Neutrophil (primary cell): ENCODE measurements around the gene SCGB1D1.

Source experiments
- H3K27ac ChIP-seq: fragments of 200-600 bp; sonication (generic); 2 replicates; pipeline ENCODE4 v1.5.1; 2016; ENCODE audit warnings: mild to moderate bottlenecking, moderate library complexity
- H3K27me3 ChIP-seq: fragments of 200-600 bp; sonication (generic); 2 replicates; pipeline ENCODE4 v1.6.0; 2016; ENCODE audit warnings: mild to moderate bottlenecking
- H3K36me3 ChIP-seq: fragments of 200-600 bp; sonication (generic); 2 replicates; pipeline ENCODE4 v1.5.1; 2017
- H3K4me1 ChIP-seq, 2 experiments: fragments of 200-600 bp in 1 of 2; sonication (generic) in 1 of 2; 1 replicate in 1 of 2; 2 replicates in 1 of 2; pipeline versions ENCODE4 v1.5.1 to v1.6.1; 2013 to 2016; ENCODE audit warnings: low read depth in 1 of 2, low read length in 1 of 2, mild to moderate bottlenecking in 1 of 2, moderate library complexity in 1 of 2; ENCODE audit not compliant: control insufficient read depth in 1 of 2, insufficient read depth in 1 of 2
- H3K4me3 ChIP-seq, 2 experiments: fragments of 200-600 bp in 1 of 2; sonication (generic) in 1 of 2; 1 replicate in 1 of 2; 2 replicates in 1 of 2; pipeline ENCODE4 v1.5.1; 2013 to 2016; ENCODE audit warnings: low read depth in 1 of 2, low read length in 1 of 2, mild to moderate bottlenecking in 1 of 2, moderate library complexity in 1 of 2
- H3K9me3 ChIP-seq: fragments of 200-600 bp; sonication (generic); 2 replicates; pipeline ENCODE4 v1.5.1; 2016
- TF ChIP-seq, protein P1 (sequence below): fragments of 200-600 bp; sonication (generic); IDR thresholded peaks from 2 replicates; pipeline ENCODE4 v1.5.1; 2016; ENCODE audit warnings: antibody characterized with exemption

Gene SCGB1D1

DNA sequence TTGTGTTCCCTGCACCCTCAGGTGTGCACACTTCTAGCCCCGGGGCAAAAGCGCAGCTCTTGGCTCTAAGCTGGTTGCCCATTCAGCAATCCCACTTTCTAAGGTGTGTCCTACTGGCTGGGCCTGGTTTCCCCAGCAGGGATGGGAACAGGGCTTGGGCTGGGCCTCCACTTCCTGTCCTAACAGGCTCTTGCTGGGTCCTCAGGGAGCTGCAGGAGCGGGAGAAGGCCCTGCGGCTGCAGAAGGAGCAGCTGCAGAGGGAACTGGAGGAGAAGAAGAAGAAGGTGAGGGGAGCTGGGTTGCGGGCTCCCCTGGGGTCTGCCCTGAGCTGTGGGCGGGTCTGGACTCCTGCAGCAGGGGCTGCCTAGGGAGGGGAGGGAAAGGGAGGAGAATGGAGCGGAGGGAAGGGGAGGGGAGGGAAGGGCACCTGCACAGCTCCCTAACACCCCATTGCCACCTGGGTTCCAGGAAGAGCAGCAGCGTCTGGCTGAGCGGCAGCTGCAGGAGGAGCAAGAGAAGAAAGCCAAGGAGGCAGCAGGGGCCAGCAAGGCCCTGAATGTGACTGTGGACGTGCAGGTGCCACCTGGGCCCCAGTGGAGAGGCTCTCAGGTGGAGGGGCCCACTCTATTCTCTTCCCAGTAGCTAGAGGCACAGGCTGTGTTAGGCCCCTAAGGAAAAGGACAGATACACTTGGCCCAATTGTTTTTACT is 41.6 kb upstream of the SCGB1D1 start:
- Histone ChIP-seq H3K27ac (no peak overlapping the region), H3K36me3 (peaks cover 98% of the 10 kb centered on the region), H3K9me3 (no peaks in the 10 kb centered on the region), H3K4me1 (no peaks in the 10 kb centered on the region), H3K4me3 (no peak overlapping the region), H3K27me3 (no peaks in the 10 kb centered on the region)
- TF ChIP-seq, protein P1, sequence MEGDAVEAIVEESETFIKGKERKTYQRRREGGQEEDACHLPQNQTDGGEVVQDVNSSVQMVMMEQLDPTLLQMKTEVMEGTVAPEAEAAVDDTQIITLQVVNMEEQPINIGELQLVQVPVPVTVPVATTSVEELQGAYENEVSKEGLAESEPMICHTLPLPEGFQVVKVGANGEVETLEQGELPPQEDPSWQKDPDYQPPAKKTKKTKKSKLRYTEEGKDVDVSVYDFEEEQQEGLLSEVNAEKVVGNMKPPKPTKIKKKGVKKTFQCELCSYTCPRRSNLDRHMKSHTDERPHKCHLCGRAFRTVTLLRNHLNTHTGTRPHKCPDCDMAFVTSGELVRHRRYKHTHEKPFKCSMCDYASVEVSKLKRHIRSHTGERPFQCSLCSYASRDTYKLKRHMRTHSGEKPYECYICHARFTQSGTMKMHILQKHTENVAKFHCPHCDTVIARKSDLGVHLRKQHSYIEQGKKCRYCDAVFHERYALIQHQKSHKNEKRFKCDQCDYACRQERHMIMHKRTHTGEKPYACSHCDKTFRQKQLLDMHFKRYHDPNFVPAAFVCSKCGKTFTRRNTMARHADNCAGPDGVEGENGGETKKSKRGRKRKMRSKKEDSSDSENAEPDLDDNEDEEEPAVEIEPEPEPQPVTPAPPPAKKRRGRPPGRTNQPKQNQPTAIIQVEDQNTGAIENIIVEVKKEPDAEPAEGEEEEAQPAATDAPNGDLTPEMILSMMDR = no peak

DNA sequence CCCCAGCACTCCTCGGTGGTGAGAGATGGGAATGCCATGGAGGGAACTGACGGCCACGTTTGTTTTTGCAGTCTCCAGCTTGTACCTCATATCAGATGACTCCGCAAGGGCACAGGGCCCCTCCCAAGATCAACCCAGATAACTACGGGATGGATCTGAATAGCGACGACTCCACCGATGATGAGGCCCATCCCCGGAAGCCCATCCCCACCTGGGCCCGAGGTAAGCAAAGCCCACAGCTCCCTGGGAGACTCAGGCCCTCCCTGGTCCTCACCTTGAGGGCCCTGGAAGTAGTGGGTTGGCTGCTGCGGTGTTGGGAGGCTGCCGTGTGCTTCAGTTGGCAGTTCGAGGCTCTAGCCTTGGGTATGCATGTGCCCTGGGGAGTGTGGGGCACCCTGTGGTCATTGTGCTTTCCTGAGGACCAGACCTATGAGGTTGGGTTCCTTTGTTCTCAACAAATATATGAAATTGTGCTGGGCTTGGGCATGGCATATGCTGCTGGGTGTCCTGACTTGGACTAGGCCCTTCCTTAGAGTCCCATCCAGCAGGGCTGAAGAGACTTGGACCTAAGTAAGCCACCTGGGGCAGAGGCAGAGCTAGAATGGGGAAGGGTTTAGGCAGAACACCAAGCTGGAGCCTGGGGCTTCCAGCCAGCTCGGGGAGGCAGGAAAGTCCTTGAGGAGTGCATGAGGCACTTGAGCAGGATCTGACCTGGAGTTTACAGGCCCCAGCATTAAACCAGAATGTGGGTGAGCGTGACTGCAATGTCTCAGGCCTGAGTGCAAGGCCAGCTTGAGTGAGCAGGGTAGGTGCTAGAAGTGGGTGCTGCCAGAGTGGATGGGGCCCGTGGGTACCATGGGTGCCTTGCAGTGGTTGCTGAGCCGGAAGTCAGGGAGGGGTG is 39.8 kb upstream of the SCGB1D1 start:
- no peak overlapping the region for H3K4me3 ChIP-seq
- TF ChIP-seq, protein P1 = no peak
- H3K27ac ChIP-seq = no peak overlapping the region
- H3K4me1 ChIP-seq = no peaks in the 10 kb centered on the region
- no peaks in the 10 kb centered on the region for H3K9me3 ChIP-seq
- H3K27me3 ChIP-seq = no peaks in the 10 kb centered on the region
- peaks cover 81% of the 10 kb centered on the region for H3K36me3 ChIP-seq

DNA sequence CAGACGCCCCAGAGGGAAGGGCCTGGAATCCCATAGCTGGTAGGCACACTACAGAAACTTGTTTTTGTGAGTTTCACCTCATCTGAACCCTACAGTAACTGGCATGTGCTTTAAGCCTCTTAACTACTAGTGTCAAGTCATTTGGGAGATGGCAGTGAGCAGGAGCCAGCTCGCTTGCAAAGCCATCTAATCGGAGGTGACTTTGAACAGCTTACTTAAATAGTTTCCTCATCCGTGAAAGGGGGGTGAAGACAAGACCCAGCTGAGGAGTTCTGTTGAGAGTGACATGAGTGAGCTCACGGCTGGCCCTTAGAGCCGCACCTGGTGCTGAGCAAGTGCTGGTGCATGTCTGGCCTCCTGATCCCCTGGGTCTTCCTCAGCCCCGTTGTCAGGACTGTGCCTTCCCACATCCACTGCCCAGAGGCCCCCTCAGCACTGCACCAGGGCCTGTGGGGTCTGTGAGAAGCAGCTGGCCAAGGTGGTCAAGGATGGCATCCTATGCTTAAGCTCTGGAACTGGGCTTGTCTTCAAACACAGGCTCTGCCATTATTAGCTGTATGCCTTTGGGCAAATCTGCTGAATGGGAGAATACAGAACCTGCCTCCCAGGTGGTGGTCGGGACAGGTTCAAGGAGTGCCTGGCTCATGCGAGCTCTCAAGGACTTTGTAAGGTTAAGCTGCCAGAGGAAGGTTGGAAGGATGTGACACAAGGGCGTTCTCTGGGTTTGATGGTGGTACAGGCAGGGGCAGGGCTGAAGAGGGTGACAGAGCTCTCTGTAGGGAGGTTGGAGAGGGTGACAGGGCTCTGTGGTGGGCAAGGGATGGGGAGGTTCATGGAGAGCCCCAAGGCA is 38.9 kb upstream of the SCGB1D1 start:
- TF ChIP-seq, protein P1 = no peak
- no peak overlapping the region for H3K27ac ChIP-seq
- no peaks in the 10 kb centered on the region for H3K4me1 ChIP-seq
- H3K36me3 ChIP-seq = peaks cover 73% of the 10 kb centered on the region
- no peaks in the 10 kb centered on the region for H3K9me3 ChIP-seq
- no peak overlapping the region for H3K4me3 ChIP-seq
- no peaks in the 10 kb centered on the region for H3K27me3 ChIP-seq

DNA sequence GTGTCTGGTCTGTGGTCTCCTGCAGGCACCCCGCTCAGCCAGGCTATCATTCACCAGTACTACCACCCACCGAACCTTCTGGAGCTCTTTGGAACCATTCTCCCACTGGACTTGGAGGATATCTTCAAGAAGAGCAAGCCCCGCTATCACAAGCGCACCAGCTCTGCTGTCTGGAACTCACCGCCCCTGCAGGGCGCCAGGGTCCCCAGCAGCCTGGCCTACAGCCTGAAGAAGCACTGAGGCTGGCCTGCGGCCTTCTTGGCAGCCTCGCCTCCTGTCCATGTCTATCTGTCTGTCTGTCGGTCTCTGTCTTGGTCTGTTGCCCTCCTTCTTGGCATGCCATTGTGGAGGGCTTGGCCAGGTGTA is 38.3 kb upstream of the SCGB1D1 start:
- no peaks in the 10 kb centered on the region for H3K4me1 ChIP-seq
- no peak overlapping the region for H3K4me3 ChIP-seq
- H3K36me3 ChIP-seq = peaks cover 67% of the 10 kb centered on the region
- H3K27me3 ChIP-seq = no peaks in the 10 kb centered on the region
- H3K27ac ChIP-seq = no peak overlapping the region
- no peaks in the 10 kb centered on the region for H3K9me3 ChIP-seq
- TF ChIP-seq, protein P1 = no peak

DNA sequence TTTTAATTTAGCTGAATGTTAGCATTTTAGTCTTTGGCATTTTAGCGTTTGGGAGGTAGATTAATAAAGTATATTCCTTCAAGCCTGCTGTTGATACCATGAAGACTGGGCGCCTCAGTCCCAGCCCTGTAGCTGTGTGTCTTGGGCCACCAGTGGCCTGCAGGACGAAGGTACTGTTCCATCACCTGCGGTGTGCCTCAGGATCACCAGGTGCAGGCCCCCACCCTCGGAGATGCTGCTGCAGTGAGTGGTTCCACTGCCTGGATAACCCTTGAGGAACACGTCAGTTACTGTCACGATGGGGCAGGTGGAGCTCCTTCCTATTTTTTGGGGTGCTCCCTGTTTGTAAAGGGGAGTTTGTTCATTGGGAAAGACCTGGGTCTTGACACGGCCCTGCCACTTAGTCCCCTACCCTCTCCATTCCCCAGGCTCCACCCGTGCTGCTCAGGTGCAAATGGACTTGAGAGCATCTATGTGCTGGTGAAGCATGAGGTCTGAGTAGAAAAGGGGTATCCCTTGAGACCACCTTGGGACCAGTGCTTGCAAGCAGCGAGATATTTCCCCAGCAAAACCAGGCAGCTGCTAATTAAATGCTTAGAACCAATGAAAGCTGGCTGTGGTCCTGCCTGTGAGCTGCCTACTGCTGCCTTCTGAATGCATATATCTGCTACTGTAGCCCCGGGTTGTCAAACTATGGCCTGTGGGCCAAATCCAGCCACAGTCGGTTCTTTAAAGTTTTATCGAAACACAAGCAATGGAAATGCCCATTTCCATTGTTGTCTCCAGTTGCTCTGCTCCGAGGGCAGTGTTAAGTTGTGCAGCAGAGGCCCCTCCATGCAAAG is 37.5 kb upstream of the SCGB1D1 start:
- TF ChIP-seq, protein P1 = no peak
- Histone ChIP-seq H3K36me3 (peaks cover 59% of the 10 kb centered on the region), H3K27me3 (no peaks in the 10 kb centered on the region), H3K4me3 (no peak overlapping the region), H3K9me3 (no peaks in the 10 kb centered on the region), H3K27ac (no peak overlapping the region), H3K4me1 (no peaks in the 10 kb centered on the region)
